IMR-90 (cell line): Measurements from ENCODE around the gene TCFL5.

Source experiments
- BHLHE40 ChIP-seq: fragments of 150-350 bp; IDR thresholded peaks from 2 replicates; pipeline ENCODE4 v1.6.1; 2016; ENCODE audit warnings: mild to moderate bottlenecking, low read depth, low read length
- CEBPB ChIP-seq: IDR thresholded peaks from 2 replicates; pipeline ENCODE4 v1.6.1; 2012; ENCODE audit warnings: low read depth, low read length, improper control_type of control experiment
- FOS ChIP-seq: fragments of 150-350 bp; IDR thresholded peaks from 2 replicates; pipeline ENCODE4 v1.6.1; 2016; ENCODE audit warnings: low read depth, low read length
- MAFK ChIP-seq: IDR thresholded peaks from 2 replicates; pipeline ENCODE4 v1.6.1; 2012; ENCODE audit warnings: low read depth, low read length, improper control_type of control experiment
- MXI1 ChIP-seq: IDR thresholded peaks from 2 replicates; pipeline ENCODE4 v1.6.1; 2012; ENCODE audit warnings: low read depth, mild to moderate bottlenecking, low read length, moderate library complexity, borderline replicate concordance
- NFE2L2 ChIP-seq: fragments of 150-350 bp; IDR thresholded peaks from 2 replicates; pipeline ENCODE4 v1.6.1; 2016; ENCODE audit warnings: low read depth, mild to moderate bottlenecking, low read length
- POLR2A ChIP-seq: IDR thresholded peaks from 2 replicates; pipeline ENCODE4 v1.6.1; 2012; ENCODE audit warnings: mild to moderate bottlenecking, low read depth, low read length
- RAD21 ChIP-seq: IDR thresholded peaks from 2 replicates; pipeline ENCODE4 v1.6.1; 2012; ENCODE audit warnings: low read length, improper control_type of control experiment
- RFX5 ChIP-seq: IDR thresholded peaks from 2 replicates; pipeline ENCODE4 v1.8.0; 2012; ENCODE audit warnings: low read depth, mild to moderate bottlenecking, low read length, moderate library complexity
- SMC3 ChIP-seq: fragments of 150-350 bp; IDR thresholded peaks from 2 replicates; pipeline ENCODE4 v1.6.1; 2016; ENCODE audit warnings: low read depth, mild to moderate bottlenecking, antibody characterized with exemption, low read length, moderate library complexity
- TF ChIP-seq, protein P1 (sequence below): conservative IDR thresholded peaks from 2 replicates; pipeline ENCODE4 v1.5.1; 2012; ENCODE audit warnings: mild to moderate bottlenecking, low read depth, low read length, improper control_type of control experiment
- TF ChIP-seq, protein P2 (sequence below): fragments of 150-350 bp; IDR thresholded peaks from 2 replicates; pipeline ENCODE4 v1.6.1; 2017; ENCODE audit warnings: mild to moderate bottlenecking, antibody characterized with exemption, low read length, low read depth
- TF ChIP-seq, protein P3 (sequence below): fragments of 150-350 bp; IDR thresholded peaks from 2 replicates; pipeline ENCODE4 v1.6.1; 2016; ENCODE audit warnings: low read depth, mild to moderate bottlenecking, low read length, moderate library complexity, borderline replicate concordance

DNA sequence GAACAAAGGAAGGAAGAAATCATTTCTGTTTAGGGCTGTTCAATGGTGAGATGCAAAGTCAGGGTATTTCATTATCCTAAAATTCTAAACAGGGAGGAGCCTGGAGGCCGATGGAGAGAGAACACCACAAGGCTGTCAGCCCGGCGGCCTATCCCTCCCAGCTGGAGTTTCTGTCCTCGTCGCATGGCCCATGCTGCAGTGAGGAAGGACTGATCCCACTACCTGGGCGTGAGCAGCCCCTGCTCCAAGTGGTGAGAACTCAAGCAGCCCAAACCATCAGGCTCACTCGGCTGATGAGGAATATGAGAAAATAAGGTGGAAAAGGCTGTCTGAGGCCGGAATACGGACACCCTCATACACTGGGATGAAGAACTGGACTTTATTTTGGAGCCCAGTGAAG lies 33.9 kb upstream of the TCFL5 start:
- TF ChIP-seq, protein P1, sequence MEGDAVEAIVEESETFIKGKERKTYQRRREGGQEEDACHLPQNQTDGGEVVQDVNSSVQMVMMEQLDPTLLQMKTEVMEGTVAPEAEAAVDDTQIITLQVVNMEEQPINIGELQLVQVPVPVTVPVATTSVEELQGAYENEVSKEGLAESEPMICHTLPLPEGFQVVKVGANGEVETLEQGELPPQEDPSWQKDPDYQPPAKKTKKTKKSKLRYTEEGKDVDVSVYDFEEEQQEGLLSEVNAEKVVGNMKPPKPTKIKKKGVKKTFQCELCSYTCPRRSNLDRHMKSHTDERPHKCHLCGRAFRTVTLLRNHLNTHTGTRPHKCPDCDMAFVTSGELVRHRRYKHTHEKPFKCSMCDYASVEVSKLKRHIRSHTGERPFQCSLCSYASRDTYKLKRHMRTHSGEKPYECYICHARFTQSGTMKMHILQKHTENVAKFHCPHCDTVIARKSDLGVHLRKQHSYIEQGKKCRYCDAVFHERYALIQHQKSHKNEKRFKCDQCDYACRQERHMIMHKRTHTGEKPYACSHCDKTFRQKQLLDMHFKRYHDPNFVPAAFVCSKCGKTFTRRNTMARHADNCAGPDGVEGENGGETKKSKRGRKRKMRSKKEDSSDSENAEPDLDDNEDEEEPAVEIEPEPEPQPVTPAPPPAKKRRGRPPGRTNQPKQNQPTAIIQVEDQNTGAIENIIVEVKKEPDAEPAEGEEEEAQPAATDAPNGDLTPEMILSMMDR: no peak
- TF ChIP-seq RAD21: no peak
- TF ChIP-seq POLR2A: no peak
- no peak for TF ChIP-seq RFX5
- TF ChIP-seq BHLHE40: no peak
- TF ChIP-seq SMC3: no peak
- TF ChIP-seq FOS: no peak
- TF ChIP-seq, protein P2, sequence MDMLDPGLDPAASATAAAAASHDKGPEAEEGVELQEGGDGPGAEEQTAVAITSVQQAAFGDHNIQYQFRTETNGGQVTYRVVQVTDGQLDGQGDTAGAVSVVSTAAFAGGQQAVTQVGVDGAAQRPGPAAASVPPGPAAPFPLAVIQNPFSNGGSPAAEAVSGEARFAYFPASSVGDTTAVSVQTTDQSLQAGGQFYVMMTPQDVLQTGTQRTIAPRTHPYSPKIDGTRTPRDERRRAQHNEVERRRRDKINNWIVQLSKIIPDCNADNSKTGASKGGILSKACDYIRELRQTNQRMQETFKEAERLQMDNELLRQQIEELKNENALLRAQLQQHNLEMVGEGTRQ: no peak
- TF ChIP-seq NFE2L2: no peak
- TF ChIP-seq MAFK: no peak
- TF ChIP-seq, protein P3, sequence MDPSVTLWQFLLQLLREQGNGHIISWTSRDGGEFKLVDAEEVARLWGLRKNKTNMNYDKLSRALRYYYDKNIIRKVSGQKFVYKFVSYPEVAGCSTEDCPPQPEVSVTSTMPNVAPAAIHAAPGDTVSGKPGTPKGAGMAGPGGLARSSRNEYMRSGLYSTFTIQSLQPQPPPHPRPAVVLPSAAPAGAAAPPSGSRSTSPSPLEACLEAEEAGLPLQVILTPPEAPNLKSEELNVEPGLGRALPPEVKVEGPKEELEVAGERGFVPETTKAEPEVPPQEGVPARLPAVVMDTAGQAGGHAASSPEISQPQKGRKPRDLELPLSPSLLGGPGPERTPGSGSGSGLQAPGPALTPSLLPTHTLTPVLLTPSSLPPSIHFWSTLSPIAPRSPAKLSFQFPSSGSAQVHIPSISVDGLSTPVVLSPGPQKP: no peak
- TF ChIP-seq MXI1: no peak
- TF ChIP-seq CEBPB: no peak
